B cell (primary cell): ENCODE data around the gene SLC25A43. TPM values are rescaled to one million over a fixed set of nuclear protein-coding genes. Genes with fewer than 3 reads are reported as not detected.

Source experiments
- ATAC-seq: fragments of 200-7000 bp; cut with Tn5 transposase; one replicate; pipeline ENCODE4 v1.10.0; 2021; ENCODE audit warnings: low read depth, mild to moderate bottlenecking, moderate number of reproducible peaks, moderate library complexity
- CTCF ChIA-PET: fragments of 350-600 bp; sonication (Branson Sonifier 250); formaldehyde crosslinking; loops from one replicate; lab custom pipeline; 2021; ENCODE audit warnings: antibody characterized with exemption, inconsistent platforms; lab: Charles Lee
- POLR2A ChIA-PET: fragments of 350-600 bp; sonication (Branson Sonifier 250); formaldehyde crosslinking; loops from one replicate; lab custom pipeline; 2021; ENCODE audit warnings: antibody characterized with exemption; lab: Charles Lee
- DNase-seq: peaks from one replicate; pipeline ENCODE4 v3.0.0; 2013
- H2AFZ ChIP-seq: 2 replicates; pipeline ENCODE4 v1.6.1; 2012; ENCODE audit warnings: mild to moderate bottlenecking, low read depth, low read length; ENCODE audit not compliant: insufficient read depth, poor library complexity, severe bottlenecking
- H3K27ac ChIP-seq, 2 donors: 1 replicate in 1 of 2; 2 replicates in 1 of 2; pipeline ENCODE4 v1.5.1; 2012 to 2013; ENCODE audit warnings: low read length in 2 of 2, mild to moderate bottlenecking in 2 of 2, moderate library complexity in 1 of 2
- H3K27me3 ChIP-seq, 4 experiments: fragments of 200-600 bp in 1 of 4; sonication (generic) in 1 of 4; replicated peaks in 1 of 4; 1 replicate in 2 of 4; 2 replicates in 2 of 4; pipeline versions ENCODE4 v1.6.1 to v1.7.0; 2013 to 2016; ENCODE audit warnings: low read length in 3 of 4, mild to moderate bottlenecking in 2 of 4, mixed read lengths in 1 of 4, moderate library complexity in 1 of 4; ENCODE audit not compliant: insufficient read depth in 4 of 4, control insufficient read depth in 3 of 4; ENCODE audit errors: control extremely low read depth in 1 of 4
- H3K36me3 ChIP-seq, 2 experiments: replicated peaks in 1 of 2; 1 replicate in 1 of 2; 2 replicates in 1 of 2; pipeline versions ENCODE4 v1.6.1 to v1.7.1; 2013; ENCODE audit warnings: low read length in 1 of 2; ENCODE audit not compliant: insufficient read depth in 2 of 2, control insufficient read depth in 1 of 2; ENCODE audit errors: control extremely low read depth in 1 of 2, extremely low read depth in 1 of 2
- H3K4me1 ChIP-seq, 2 donors: fragments of 200-600 bp in 1 of 2; sonication (generic) in 1 of 2; 1 replicate in 1 of 2; 2 replicates in 1 of 2; pipeline versions ENCODE4 v1.5.1 to v1.6.1; 2013 to 2017; ENCODE audit warnings: low read length in 2 of 2; ENCODE audit not compliant: control insufficient read depth in 2 of 2, insufficient read depth in 2 of 2
- H3K4me2 ChIP-seq: replicated peaks from 2 replicates; pipeline ENCODE3; 2012; ENCODE audit warnings: mild to moderate bottlenecking, low read depth, low read length; ENCODE audit not compliant: poor library complexity, severe bottlenecking
- H3K4me3 ChIP-seq, 5 experiments: fragments of 200-600 bp in 1 of 5; sonication (generic) in 1 of 5; 1 replicate in 3 of 5; 2 replicates in 2 of 5; pipeline versions ENCODE4 v1.5.1 to v1.7.0; 2011 to 2016; ENCODE audit warnings: low read length in 4 of 5, mild to moderate bottlenecking in 4 of 5, low read depth in 2 of 5, control low read depth in 1 of 5, moderate library complexity in 1 of 5; ENCODE audit not compliant: insufficient read depth in 1 of 5; ENCODE audit errors: control extremely low read depth in 1 of 5, extremely low read depth in 1 of 5
- H3K79me2 ChIP-seq: fragments of 200-600 bp; sonication (generic); one replicate; pipeline ENCODE4 v1.6.0; 2016; ENCODE audit warnings: low read length; ENCODE audit not compliant: control insufficient read depth, insufficient read depth
- H3K9ac ChIP-seq: fragments of 200-600 bp; sonication (generic); 2 replicates; pipeline ENCODE4 v1.6.1; 2017; ENCODE audit warnings: mild to moderate bottlenecking, low read length, moderate library complexity
- H3K9me3 ChIP-seq, 3 donors: one replicate each; pipeline versions ENCODE4 v1.6.1 to v1.7.1; 2013; ENCODE audit warnings: low read length in 2 of 3; ENCODE audit not compliant: control insufficient read depth in 2 of 3, insufficient read depth in 1 of 3; ENCODE audit errors: control extremely low read depth in 1 of 3
- H4K20me1 ChIP-seq: 2 replicates; pipeline ENCODE4 v1.6.0; 2012; ENCODE audit warnings: mild to moderate bottlenecking, low read length; ENCODE audit not compliant: insufficient read depth, control insufficient read depth, poor library complexity, severe bottlenecking
- H3K27ac Mint-ChIP-seq: one replicate; pipeline ENCODE4 v1.8.0; 2021; ENCODE audit warnings: mixed read lengths
- H3K27me3 Mint-ChIP-seq: one replicate; pipeline ENCODE4 v1.8.0; 2021; ENCODE audit warnings: mixed read lengths
- H3K4me1 Mint-ChIP-seq: one replicate; pipeline ENCODE4 v1.8.0; 2021; ENCODE audit warnings: mixed read lengths
- H3K4me3 Mint-ChIP-seq: one replicate; pipeline ENCODE4 v1.8.0; 2021; ENCODE audit warnings: mixed read lengths
- H3K9me3 Mint-ChIP-seq: one replicate; pipeline ENCODE4 v1.8.0; 2022; ENCODE audit warnings: mixed read lengths; ENCODE audit not compliant: insufficient read depth
- EZH2 ChIP-seq: IDR thresholded peaks from 2 replicates; pipeline ENCODE4 v1.6.1; 2012; ENCODE audit warnings: borderline replicate concordance, low read depth, mild to moderate bottlenecking, moderate library complexity, low read length; ENCODE audit not compliant: insufficient read depth, poor library complexity, severe bottlenecking
- WGBS: methylation state at CpG from one replicate; pipeline ENCODE4 v1.1.5; 2013; ENCODE audit warnings: missing lambda C conversion rate; ENCODE audit not compliant: insufficient coverage; 5-methylcytosine and 5-hydroxymethylcytosine counted together
- intact Hi-C: fragments of 100-400 bp; cut with micrococcal nuclease; formaldehyde crosslinking; loops from one replicate; pipeline ENCODE4 v1.10.0; 2022
- polyA minus RNA-seq: library from RNA; depleted of rRNA, polyadenylated mRNA; stranded (reverse); fragments of >200 nt; gene quantifications from 2 replicates; pipeline ENCODE4 v1.2.3, GENCODE V29; 2012
- polyA plus RNA-seq: library from polyadenylated mRNA; depleted of rRNA; stranded (reverse); fragments of >200 nt; gene quantifications from 2 replicates; pipeline ENCODE4 v1.2.3, GENCODE V29; 2012
- total RNA-seq, 2 donors: library from RNA; stranded (reverse); fragments of 120-200 nt in 1 of 2; gene quantifications; 1 replicate in 1 of 2; 2 replicates in 1 of 2; pipeline versions ENCODE4 v1.2.3 to v1.2.4, GENCODE V29; 2013 to 2022
- TF ChIP-seq, protein P1 (sequence below): fragments of 200-600 bp; IDR thresholded peaks from one replicate; pipeline ENCODE4 v1.8.0; 2022; ENCODE audit warnings: antibody characterized with exemption, mild to moderate bottlenecking

Gene SLC25A43
- total RNA-seq = 11.1 and 11.2 TPM in 2 replicates
- 11.8 TPM for total RNA-seq (2013)
- 8.5 and 9.1 TPM in 2 replicates for polyA plus RNA-seq
- polyA minus RNA-seq = 12.8 TPM in 2 replicates

DNA sequence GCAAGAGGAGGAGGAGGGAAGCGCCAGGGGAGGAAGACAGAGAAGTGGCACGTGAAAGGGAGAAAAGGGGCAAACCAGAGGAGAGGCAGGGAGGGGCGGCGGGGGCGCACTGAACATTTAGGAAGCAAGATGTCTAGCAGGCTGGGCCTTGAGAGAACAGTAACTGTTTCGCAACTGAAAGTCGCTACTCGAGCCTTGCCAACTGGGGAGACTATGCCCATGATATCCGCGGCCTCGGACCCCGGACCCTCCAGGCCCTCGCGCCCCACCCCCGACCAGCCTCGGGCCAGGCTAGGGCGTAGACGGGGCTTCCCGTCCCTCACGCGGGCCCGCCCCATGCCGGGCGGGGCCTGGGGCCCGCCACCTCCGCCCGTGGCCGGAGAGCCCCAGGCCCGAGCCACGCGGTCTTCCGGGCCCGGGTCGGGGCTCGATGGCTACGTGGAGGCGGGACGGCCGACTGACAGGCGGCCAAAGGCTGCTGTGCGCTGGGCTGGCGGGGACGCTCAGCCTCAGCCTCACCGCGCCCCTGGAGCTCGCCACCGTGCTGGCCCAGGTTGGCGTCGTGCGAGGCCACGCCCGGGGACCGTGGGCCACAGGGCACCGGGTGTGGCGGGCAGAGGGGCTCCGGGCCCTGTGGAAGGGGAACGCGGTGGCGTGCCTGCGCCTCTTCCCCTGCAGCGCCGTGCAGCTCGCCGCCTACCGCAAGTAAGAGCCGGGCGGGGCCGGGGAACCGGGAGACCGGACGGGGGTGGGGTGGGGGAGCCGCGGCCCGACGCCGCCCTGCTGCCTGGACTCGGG is at the start of gene SLC25A43:
Gene SLC25A43, plus strand, starts transcription at position 363 of the 798 bp plus-strand sequence. Its CDS starts 68 bp downstream, at position 431.
- Histone ChIP-seq H3K36me3 (no peaks in the 10 kb centered on the region), H3K4me1 (peaks cover 8 to 14% of the 10 kb centered on the region in 2 donors), H3K4me2 (peak within 1 kb of the TSS; percentile 75), H3K79me2 (peaks cover 6% of the 10 kb centered on the region), H4K20me1 (no peaks in the 10 kb centered on the region), H3K9ac (peak within 1 kb of the TSS; percentile 76), H3K4me3 (peak within 1 kb of the TSS in 4 of 5 experiments; percentile 43 to 69 (median 62)), H3K27me3 (no peaks in the 10 kb centered on the region), H3K27ac (peak within 1 kb of the TSS; percentile 62 to 87), H2AFZ (peak within 1 kb of the TSS; percentile 81), H3K9me3 (no peaks in the 10 kb centered on the region)
- H3K4me1 Mint-ChIP-seq = peaks cover 31% of the 10 kb centered on the region
- TF ChIP-seq, protein P1, sequence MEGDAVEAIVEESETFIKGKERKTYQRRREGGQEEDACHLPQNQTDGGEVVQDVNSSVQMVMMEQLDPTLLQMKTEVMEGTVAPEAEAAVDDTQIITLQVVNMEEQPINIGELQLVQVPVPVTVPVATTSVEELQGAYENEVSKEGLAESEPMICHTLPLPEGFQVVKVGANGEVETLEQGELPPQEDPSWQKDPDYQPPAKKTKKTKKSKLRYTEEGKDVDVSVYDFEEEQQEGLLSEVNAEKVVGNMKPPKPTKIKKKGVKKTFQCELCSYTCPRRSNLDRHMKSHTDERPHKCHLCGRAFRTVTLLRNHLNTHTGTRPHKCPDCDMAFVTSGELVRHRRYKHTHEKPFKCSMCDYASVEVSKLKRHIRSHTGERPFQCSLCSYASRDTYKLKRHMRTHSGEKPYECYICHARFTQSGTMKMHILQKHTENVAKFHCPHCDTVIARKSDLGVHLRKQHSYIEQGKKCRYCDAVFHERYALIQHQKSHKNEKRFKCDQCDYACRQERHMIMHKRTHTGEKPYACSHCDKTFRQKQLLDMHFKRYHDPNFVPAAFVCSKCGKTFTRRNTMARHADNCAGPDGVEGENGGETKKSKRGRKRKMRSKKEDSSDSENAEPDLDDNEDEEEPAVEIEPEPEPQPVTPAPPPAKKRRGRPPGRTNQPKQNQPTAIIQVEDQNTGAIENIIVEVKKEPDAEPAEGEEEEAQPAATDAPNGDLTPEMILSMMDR = no peak
- no peak for TF ChIP-seq EZH2
- no peaks in the 10 kb centered on the region for H3K27me3 Mint-ChIP-seq
- H3K4me3 Mint-ChIP-seq = peak within 1 kb of the TSS; percentile 92
- ChIA-PET CTCF (no interaction called here), POLR2A (no interaction called here)
- H3K27ac Mint-ChIP-seq = peak within 1 kb of the TSS; percentile 95
- ATAC-seq (peak; percentile 91), DNase-seq (peak; percentile 52)
- no peaks in the 10 kb centered on the region for H3K9me3 Mint-ChIP-seq
- intact Hi-C loops = loop anchor here (2.0 kb wide), 1 partner anchor 70 kb away; the partner anchor contains the start of gene SLC25A5
- under 1% methylated on average over 61 of the region's 77 CpGs for WGBS
